GM23338 (cell line): ENCODE results near the gene SYNDIG1. TPM values are rescaled to one million over a fixed set of nuclear protein-coding genes. Genes with fewer than 3 reads are reported as not detected.

ENCODE experiments used
- ZNF331 ChIP-seq: fragments of 250-450 bp; sonication (Bioruptor Pico); IDR thresholded peaks from 2 replicates; pipeline ENCODE4 v1.5.0; 2020; ENCODE audit warnings: low read depth, mild to moderate bottlenecking, moderate library complexity
- polyA plus RNA-seq: library from polyadenylated mRNA; unstranded; fragments of >200 nt; fragmentation: Nextera tagmentation; extraction: Ambion mirVana; gene quantifications from 2 replicates; pipeline ENCODE4 v1.2.1, GENCODE V29; 2016
- total RNA-seq: library from RNA; depleted of rRNA; stranded (reverse); fragments of >200 nt; shearing (Covaris generic); gene quantifications from 2 replicates; pipeline ENCODE4 v1.2.3, GENCODE V29; 2014
- TF ChIP-seq, protein P1 (sequence below): IDR thresholded peaks from one replicate; pipeline ENCODE4 v1.6.1; 2018; ENCODE audit warnings: antibody characterized with exemption; ENCODE audit not compliant: unreplicated experiment
- TF ChIP-seq, protein P2 (sequence below): fragments of 250-450 bp; sonication (Bioruptor Pico); IDR thresholded peaks from 2 replicates; pipeline ENCODE4 v1.5.0; 2020; ENCODE audit warnings: mild to moderate bottlenecking, moderate library complexity

Gene SYNDIG1
- total and polyA plus RNA-seq, 2 experiments from 2014 or later, result 2.8 to 4.8 TPM

DNA sequence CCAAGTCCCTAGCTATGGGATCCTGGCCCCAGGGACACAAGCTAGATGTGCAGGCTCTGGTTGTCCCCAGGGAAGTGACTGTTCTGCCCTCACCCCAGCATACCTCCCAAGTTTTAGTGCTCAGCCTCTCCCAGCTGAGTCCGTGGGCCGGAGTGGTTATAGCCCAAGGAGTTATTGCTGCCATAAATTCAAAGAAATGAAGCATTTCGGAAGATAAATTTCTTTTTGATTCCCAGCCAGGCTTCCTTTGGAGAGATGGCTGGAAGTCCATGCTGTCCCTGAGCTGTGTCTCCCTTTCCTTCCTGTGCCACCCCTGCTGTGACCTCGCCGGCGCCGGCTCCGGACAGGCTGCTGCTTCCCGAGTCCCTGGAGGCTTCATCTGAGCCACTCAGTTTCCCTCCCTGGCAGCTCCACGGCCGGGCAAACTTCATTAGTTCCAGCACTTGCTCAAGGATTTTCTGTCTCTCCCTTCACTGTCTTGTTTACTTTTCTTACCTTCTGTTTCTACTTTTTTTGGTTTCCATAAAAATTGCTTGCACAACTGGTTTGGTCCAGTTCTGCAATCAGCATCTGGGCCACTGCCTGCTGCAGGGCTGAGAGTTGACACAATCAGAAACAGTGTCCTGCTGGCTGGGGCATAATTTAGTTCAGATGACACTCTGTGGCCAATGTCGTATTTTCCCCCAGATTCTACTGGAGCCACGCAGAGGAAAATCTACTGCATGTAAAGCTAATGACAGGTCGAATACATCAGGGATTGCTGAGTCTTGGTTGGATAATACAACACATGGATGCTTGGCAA, 225.5 kb downstream of the SYNDIG1 start (continued):
- TF ChIP-seq, protein P1, sequence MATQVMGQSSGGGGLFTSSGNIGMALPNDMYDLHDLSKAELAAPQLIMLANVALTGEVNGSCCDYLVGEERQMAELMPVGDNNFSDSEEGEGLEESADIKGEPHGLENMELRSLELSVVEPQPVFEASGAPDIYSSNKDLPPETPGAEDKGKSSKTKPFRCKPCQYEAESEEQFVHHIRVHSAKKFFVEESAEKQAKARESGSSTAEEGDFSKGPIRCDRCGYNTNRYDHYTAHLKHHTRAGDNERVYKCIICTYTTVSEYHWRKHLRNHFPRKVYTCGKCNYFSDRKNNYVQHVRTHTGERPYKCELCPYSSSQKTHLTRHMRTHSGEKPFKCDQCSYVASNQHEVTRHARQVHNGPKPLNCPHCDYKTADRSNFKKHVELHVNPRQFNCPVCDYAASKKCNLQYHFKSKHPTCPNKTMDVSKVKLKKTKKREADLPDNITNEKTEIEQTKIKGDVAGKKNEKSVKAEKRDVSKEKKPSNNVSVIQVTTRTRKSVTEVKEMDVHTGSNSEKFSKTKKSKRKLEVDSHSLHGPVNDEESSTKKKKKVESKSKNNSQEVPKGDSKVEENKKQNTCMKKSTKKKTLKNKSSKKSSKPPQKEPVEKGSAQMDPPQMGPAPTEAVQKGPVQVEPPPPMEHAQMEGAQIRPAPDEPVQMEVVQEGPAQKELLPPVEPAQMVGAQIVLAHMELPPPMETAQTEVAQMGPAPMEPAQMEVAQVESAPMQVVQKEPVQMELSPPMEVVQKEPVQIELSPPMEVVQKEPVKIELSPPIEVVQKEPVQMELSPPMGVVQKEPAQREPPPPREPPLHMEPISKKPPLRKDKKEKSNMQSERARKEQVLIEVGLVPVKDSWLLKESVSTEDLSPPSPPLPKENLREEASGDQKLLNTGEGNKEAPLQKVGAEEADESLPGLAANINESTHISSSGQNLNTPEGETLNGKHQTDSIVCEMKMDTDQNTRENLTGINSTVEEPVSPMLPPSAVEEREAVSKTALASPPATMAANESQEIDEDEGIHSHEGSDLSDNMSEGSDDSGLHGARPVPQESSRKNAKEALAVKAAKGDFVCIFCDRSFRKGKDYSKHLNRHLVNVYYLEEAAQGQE, result no peak
- TF ChIP-seq, protein P2, sequence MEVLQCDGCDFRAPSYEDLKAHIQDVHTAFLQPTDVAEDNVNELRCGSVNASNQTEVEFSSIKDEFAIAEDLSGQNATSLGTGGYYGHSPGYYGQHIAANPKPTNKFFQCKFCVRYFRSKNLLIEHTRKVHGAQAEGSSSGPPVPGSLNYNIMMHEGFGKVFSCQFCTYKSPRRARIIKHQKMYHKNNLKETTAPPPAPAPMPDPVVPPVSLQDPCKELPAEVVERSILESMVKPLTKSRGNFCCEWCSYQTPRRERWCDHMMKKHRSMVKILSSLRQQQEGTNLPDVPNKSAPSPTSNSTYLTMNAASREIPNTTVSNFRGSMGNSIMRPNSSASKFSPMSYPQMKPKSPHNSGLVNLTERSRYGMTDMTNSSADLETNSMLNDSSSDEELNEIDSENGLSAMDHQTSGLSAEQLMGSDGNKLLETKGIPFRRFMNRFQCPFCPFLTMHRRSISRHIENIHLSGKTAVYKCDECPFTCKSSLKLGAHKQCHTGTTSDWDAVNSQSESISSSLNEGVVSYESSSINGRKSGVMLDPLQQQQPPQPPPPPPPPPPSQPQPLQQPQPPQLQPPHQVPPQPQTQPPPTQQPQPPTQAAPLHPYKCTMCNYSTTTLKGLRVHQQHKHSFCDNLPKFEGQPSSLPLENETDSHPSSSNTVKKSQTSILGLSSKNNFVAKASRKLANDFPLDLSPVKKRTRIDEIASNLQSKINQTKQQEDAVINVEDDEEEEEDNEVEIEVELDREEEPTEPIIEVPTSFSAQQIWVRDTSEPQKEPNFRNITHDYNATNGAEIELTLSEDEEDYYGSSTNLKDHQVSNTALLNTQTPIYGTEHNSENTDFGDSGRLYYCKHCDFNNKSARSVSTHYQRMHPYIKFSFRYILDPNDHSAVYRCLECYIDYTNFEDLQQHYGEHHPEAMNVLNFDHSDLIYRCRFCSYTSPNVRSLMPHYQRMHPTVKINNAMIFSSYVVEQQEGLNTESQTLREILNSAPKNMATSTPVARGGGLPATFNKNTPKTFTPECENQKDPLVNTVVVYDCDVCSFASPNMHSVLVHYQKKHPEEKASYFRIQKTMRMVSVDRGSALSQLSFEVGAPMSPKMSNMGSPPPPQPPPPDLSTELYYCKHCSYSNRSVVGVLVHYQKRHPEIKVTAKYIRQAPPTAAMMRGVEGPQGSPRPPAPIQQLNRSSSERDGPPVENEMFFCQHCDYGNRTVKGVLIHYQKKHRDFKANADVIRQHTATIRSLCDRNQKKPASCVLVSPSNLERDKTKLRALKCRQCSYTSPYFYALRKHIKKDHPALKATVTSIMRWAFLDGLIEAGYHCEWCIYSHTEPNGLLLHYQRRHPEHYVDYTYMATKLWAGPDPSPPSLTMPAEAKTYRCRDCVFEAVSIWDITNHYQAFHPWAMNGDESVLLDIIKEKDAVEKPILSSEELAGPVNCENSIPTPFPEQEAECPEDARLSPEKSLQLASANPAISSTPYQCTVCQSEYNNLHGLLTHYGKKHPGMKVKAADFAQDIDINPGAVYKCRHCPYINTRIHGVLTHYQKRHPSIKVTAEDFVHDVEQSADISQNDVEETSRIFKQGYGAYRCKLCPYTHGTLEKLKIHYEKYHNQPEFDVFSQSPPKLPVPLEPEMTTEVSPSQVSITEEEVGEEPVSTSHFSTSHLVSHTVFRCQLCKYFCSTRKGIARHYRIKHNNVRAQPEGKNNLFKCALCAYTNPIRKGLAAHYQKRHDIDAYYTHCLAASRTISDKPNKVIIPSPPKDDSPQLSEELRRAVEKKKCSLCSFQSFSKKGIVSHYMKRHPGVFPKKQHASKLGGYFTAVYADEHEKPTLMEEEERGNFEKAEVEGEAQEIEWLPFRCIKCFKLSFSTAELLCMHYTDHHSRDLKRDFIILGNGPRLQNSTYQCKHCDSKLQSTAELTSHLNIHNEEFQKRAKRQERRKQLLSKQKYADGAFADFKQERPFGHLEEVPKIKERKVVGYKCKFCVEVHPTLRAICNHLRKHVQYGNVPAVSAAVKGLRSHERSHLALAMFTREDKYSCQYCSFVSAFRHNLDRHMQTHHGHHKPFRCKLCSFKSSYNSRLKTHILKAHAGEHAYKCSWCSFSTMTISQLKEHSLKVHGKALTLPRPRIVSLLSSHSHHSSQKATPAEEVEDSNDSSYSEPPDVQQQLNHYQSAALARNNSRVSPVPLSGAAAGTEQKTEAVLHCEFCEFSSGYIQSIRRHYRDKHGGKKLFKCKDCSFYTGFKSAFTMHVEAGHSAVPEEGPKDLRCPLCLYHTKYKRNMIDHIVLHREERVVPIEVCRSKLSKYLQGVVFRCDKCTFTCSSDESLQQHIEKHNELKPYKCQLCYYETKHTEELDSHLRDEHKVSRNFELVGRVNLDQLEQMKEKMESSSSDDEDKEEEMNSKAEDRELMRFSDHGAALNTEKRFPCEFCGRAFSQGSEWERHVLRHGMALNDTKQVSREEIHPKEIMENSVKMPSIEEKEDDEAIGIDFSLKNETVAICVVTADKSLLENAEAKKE, result no peak
- TF ChIP-seq ZNF331 (CRISPR knock-in tag), result no peak
